GM18499 (cell line): ENCODE data around the gene PLPPR4.
"Not testable (repeated sequence)": the region's sequence is repeated elsewhere in the genome, so short reads cannot be mapped to it uniquely, and the experiment has no call there.

ENCODE experiments used
- ATAC-seq: cut with Tn5 transposase; IDR thresholded peaks from one replicate; pipeline ENCODE4 v1.9.1; 2021; ENCODE audit warnings: moderate number of reproducible peaks; ENCODE audit not compliant: insufficient read depth, unreplicated experiment

The PLPPR4 gene, protein sequence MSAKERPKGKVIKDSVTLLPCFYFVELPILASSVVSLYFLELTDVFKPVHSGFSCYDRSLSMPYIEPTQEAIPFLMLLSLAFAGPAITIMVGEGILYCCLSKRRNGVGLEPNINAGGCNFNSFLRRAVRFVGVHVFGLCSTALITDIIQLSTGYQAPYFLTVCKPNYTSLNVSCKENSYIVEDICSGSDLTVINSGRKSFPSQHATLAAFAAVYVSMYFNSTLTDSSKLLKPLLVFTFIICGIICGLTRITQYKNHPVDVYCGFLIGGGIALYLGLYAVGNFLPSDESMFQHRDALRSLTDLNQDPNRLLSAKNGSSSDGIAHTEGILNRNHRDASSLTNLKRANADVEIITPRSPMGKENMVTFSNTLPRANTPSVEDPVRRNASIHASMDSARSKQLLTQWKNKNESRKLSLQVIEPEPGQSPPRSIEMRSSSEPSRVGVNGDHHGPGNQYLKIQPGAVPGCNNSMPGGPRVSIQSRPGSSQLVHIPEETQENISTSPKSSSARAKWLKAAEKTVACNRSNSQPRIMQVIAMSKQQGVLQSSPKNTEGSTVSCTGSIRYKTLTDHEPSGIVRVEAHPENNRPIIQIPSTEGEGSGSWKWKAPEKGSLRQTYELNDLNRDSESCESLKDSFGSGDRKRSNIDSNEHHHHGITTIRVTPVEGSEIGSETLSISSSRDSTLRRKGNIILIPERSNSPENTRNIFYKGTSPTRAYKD

DNA sequence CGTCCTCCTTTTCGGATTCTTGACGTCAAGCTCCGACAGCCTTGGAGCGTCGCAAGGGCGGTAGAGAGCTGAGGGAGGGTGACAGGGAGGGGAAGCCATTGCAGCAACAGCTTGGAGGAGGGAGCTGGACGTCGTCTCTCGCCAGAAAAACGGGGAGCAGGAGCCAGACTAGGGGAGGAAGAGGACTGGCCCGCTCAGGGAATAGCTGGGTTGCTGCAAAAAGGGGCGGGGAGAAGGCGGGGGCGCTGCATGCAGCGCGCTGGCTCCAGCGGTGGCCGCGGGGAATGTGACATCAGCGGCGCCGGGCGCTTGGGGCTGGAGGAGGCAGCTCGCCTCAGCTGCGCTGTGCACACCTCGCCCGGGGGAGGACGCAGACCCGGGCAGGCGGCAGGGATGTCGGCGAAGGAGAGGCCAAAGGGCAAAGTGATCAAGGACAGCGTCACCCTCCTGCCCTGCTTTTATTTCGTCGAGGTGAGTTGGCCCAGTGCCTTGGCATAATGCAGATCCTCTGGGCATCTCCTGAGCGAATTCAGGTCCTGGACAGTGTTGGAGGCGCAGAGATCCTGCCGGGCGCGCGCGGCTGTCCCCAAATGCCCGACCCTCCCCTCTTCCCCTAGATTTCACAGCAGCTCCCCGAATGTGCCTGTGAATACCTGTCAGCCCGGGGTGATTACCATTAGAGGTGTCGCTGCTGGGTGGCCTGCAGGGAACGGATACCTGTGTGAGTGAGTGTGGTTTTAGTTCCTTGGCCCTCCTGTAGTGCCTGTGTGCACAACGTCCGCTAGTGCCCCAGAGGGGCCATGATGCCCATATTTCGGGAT is at the start of gene PLPPR4:
Gene PLPPR4 (plus strand): TSS at position 292 of the 821 bp plus-strand sequence. CDS start 102 bp downstream, at position 394.
- no peak for ATAC-seq

DNA sequence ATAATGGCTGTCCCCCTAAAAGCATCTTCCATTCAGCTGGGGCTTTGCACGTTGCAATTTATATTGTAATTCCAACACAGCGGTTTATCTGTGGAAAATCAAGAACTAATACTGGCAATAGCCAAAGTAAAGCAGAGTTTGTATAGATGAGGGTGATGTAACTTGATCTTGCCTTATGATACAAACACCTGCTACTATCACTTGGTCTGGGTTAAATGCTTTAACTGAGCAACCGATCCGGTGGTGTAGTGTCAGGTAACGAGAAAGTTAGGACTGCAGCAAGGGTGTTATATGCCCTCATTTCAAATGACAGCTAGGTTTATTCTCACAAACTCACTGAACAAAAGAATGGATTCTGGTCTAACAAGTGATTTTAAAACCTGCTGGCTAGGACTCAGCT is 47.3 kb upstream of the PLPPR4 start:
- ATAC-seq: no peak

DNA sequence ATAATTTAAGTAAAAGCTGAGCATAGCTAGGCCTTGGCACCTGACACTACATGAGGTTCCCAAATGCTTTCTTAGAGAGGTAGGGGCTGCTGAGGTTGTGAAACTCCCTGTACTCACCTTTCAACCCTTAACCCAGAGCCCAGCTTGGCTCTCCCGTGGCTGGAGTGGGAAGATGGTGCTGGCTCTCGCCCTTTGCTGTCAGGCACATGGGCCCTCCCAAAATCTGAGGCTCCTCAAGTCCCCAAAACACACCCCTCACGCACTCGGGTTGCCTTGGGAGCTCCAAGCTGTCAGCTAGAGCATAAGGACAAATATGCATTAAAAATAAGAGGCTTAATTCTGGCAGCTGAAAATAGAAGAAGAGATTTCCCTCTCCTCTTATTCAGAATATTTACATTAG is 46.7 kb upstream of the PLPPR4 start:
- no peak for ATAC-seq

DNA sequence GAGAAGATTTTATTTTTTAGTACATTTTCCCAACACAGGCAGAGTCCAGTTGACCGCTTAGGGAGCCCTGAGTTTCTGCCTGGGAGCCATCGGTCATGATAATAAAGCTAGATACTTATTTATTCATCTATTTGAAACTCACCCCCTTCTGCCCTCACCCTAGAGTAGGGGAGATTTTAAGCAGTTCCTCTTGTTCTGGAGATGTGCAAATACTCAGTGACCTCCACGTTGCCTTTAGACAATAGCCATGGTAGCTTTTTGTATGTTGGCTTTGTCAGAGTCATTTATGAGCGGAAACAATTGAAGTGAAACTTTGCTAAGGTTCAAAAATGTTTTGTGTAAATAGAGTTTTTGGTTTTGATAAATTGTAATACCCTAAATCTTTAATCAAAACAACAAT is 45.7 kb upstream of the PLPPR4 start:
- no peak for ATAC-seq

DNA sequence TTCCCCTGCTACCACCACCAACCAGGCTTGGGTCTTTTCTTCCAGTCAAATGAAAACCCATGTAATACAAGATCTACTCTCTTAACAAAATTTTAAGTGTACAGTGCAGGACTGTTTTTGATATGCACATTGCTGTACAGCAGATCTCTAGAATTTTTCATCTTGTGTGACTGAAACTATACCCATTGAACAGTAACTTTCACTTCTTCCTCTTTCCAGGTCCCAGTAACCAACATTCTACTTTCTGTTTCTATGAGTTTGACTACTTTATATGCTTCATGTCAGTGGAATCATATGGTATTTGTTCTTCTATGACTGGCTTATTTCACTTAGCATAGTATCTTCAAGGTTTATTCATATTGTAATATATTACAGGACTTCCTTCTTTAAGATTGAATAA is 45.3 kb upstream of the PLPPR4 start:
- ATAC-seq: peak; percentile 99

DNA sequence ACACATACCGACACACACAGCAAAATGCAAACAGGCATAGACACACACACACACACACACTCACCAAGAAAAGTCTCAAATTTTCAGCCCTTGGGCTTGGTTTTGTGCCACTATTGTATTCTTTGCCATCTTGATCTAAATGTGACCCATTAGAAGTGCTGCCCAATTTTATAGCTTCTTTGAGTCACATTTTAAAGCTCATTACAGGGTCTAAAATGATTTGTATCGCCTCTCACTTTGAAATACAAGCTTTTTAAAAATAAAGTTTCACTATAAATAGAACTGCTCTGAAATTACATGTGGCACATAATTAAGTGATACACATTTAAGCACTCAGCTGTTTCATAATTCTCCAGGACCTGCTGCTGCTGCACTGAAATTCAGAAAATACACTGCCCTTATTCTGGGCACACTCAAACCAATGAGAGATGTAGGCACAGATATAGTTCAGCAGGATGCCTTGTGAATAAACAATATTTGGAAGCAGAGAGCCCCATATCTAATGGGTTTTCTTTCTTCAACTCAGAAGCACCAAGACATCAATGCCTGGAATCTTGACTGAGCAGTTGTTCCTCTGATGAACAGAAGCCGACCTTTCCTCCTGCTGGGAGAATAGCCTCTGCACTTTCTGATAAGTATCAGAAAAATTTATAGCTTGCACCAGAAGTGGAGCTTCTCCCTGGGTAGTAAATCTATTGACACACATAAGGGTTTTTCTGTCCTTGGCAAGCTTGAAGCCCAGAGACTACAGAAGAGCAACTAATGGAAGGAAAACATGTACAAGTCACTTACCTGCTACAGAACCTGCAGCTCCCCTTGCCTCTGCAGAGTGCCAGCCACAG is 37.0 kb upstream of the PLPPR4 start:
- no peak for ATAC-seq

DNA sequence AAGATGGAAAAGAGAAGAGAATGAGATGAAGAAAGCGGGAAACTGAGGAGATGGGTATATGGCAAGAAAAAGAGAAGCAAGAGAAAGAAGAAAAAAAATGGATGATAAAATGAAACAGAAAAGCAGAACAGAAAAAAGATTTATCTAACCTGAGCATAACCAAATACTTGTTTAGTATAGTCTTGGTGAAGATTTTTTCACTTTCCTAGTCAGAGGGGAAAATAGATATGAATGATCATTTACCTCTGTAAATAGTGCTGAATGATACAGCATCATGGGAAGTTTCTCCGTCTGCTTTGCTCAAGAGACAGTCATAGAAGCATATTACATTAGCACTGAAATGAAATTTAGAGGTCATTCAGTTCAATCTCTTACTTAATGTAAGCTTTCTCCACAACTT is 36.1 kb upstream of the PLPPR4 start:
- no peak for ATAC-seq

DNA sequence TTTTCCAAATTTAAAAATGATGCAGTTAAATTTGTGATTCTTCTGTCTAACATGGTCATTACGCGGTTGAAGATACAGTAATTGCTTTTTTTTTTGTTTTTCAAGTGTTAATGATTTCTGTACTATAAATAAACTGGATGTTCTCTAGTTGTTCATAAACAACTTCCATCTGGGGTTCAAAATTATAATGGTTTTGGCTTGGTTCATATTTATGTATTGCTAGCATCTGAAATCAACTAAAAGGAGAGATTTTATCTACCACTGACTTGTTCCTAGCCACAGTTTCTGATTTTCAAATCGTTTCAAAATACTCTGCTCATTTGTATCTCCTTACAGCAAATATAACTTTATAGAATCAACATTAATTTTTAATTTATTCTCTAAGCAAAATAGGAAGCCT is 35.2 kb upstream of the PLPPR4 start:
- ATAC-seq: no peak

DNA sequence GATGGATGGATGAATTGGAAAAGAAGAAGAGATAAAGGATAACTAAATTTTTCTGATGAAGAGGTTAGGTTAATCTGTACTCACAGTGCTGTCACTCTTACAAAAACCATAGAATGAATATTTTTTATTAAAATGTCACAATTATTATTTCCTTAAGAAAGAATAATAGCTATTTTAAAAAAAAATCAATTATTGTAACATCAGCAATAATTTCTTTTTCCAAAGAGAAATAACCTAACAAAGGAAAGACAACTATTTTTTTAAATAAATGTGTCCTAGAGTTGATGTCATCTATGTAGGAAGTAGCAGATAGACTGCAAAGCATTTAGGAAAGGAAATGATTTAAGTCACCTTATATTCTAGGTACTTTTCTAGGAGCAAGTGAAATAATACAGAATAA is 33.6 kb upstream of the PLPPR4 start:
- no peak for ATAC-seq

DNA sequence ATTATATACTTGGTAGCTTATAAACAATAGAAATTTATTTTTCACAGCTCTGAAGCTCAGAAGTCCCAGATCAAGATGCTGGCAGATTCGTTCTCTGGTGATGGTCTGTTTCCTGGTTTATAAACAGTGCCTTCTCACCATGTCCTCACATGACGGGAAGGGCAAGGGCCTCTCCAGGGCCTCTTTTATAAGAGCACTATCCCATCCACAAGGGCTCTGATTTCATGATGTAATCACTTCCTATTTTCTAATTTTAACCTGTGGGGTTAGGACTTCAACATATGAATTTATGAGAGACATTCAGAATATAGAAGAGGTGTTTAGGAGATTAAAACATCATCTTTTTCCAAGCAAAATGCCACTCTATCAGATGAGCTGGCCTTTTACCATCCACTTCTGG is 32.1 kb upstream of the PLPPR4 start:
- ATAC-seq: no peak

DNA sequence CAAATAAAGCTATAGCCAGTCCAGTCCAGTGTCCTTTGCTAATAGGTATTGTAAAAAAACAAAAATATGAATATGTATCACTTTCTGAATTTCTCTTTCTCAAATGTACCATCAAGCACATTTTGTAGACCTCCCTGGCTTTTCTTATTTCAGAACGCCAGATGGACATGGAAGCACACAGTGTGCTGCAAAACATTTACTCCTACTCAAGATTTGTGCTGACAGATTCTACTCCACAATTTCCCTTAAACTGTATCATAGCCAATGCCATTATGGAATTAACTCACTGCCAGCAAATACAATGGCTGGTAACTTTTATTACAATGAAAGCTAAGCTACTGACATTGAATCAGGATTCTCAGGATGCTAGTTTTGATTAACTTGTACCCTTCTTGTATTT is 30.8 kb upstream of the PLPPR4 start:
- ATAC-seq: no peak

DNA sequence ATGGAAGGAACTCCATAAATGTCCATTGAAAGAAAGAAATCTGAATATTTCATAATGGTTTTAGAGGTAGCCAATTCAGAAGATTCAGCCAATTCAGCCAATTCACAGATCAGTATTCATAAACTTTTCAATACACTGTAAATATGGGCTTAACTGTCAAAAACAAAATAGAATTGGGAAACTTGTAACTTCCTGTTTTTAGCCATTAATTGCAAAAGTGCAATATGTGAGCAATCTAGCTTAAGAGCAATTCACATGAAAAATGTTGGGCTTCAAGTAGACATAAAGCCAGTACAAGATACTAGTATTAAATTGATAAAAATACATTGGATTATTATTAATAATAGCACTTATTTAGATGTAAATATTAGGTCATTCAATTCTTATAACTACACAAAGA is 27.5 kb upstream of the PLPPR4 start:
- no peak for ATAC-seq

DNA sequence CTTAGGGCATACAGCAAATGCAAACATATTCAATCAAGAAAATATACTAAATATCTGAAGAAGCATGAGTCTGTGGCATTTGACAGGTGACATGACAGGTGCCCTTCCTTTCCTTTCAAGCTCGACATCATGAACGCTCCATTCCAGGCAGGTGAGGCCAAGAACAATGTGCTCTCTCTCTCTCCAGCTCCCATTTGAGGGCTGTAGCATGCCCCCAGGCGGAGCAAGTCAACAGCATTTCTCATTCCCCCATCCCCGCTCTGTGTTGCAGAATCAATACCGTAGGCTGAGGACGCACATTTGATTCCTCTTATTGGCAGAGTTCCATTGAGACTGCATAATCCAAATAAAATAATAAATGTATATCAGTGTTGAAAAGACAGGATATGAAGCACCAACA is 24.6 kb upstream of the PLPPR4 start:
- no peak for ATAC-seq

DNA sequence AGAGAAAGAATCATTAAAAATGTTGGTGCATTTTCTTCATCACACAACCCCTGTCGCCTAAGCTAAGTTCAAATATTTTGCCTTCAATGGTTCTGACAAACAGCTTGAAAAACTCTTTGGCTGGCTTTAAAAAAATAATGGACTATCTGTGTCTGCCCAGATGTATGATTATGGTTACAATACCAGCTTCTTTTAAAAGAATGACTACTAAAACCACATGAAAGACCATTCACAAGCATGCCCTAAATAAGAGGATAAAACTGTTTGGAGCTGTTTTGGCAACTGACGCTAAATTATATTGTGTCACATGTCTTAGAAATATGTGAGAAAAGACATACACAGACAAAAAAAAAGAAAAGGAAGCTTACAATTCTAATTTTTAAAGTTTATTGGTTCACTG is 23.7 kb upstream of the PLPPR4 start:
- ATAC-seq: no peak

DNA sequence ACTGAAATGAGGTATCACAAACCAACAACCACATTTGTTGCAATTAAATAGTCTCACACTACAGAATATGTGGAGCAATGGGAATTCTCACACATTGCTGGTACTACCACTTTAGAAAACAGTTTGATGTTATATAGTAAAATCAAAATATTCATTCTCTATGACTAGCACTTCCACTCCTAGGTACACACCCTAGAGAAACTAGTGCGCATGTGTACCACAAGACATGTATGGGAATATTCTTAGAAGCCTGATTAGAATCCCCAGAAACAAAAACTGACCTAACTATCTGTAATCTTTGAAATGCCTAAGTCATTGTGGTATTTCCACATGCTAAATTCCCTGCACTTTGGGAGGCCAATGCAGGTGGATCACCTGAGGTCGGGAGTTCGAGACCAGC is 18.1 kb upstream of the PLPPR4 start:
- ATAC-seq: no peak

DNA sequence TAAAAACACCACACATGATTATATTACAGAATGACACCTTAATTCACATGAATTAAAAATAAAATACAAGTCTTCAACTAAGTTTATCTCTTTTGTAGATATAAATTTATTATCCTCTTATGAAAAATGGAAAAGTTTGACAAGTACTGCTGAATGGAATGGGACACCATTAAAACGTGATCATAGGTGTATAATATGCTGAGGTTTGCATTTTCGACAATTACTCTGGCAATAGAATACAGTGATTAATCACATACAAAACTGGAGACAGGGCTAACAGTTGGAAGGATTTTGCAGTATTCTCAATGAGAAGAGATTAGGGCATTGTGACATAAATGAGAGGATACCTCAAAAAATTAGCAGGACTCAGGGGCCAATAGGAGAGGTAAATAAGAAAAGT is 17.1 kb upstream of the PLPPR4 start:
- no peak for ATAC-seq

DNA sequence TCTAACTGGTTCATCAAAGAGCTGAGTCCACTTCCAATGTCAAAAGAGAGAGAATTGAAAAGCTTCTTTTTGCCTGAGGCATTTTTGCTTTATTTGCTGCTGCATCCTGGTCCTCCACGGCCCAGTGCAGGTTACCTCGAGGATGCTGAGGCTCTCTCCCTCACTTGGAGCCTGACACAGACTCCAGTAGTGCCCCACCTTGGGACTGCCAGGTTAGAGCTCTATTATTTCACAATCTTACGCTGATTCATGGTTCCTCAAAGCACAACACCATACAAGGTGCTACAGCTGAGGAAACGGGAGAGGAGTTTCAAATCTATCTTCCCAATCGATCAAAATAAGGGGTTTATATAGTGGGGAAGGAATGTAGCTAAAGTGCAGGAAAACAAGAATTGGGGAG is 13.6 kb upstream of the PLPPR4 start:
- ATAC-seq: no peak

DNA sequence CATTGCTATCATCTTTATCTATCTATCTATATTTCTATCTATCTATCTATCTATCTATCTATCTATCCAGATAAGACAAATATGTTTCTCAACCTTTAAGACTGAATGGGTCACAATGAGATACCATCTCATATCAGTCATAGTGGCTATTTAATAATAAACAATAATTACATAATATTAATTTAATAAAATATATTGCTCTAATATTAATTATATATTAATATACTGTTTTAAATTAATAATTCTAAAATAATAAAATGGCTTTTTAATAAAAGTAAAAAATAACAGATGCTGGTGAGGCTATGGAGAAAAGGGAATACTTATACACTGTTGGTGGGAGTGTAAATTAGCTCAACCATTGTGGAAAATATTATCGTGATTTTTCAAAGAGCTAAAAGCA is 13.0 kb upstream of the PLPPR4 start:
- no peak for ATAC-seq

DNA sequence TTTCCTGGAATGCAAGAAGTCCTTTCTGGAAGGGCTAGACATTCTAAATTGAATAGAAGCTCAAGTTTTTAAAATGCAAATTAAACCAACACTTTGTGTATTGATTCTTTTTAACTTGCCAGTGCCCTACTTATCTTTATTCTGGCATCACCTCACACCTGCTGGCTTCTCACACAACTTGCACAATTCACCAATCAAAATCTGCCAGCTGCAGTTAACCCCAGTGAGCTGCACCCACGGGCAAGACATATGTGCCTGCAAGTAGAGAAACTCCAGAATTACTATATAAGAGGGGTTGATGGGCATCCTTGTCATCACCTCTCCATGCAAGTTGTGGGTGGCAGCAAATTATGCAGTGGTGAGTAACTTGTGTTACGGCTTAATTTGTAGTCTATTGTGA is 11.7 kb upstream of the PLPPR4 start:
- no peak for ATAC-seq

DNA sequence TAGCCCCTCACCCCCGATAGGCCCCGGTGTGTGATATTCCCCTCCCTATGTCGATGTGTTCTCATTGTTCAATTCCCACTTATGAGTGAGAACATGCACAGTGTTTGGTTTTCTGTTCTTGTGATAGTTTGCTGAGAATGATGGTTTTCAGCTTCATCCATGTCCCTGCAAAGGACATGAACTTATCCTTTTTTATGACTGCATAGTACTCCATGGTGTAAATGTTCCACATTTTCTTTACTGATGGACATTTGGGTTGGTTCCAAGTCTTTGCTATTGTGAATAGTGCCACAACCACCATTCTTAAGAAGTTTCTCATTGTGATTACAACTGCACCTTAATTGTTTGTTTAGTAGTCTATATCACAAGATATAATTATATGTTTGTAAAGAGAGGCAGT is 3.9 kb upstream of the PLPPR4 start:
- not testable (repeated sequence) for ATAC-seq
